DOHH2 (cell line): ENCODE measurements around the gene LAMA2.

Experiments used
- H3F3A ChIP-seq: fragments of 200-600 bp; sonication (generic), shearing (Covaris generic); 2 replicates; pipeline ENCODE4 v1.6.0; 2016; ENCODE audit warnings: antibody characterized with exemption, mild to moderate bottlenecking; ENCODE audit not compliant: control insufficient read depth, insufficient read depth
- H3K27ac ChIP-seq: fragments of 200-600 bp; sonication (generic); 2 replicates; pipeline ENCODE4 v1.5.1; 2014; ENCODE audit warnings: low read depth, mild to moderate bottlenecking, low read length, moderate library complexity
- H3K27me3 ChIP-seq: fragments of 200-600 bp; sonication (generic); 2 replicates; pipeline ENCODE4 v1.6.1; 2014; ENCODE audit warnings: mild to moderate bottlenecking, low read length, mixed read lengths; ENCODE audit not compliant: control insufficient read depth
- H3K36me3 ChIP-seq: fragments of 200-600 bp; sonication (generic); 2 replicates; pipeline ENCODE4 v1.6.1; 2014; ENCODE audit warnings: mild to moderate bottlenecking, low read length, moderate library complexity, mixed read lengths; ENCODE audit not compliant: control insufficient read depth
- H3K4me1 ChIP-seq: fragments of 200-600 bp; sonication (generic); 2 replicates; pipeline ENCODE4 v1.6.1; 2014; ENCODE audit warnings: mild to moderate bottlenecking, low read length, mixed read lengths; ENCODE audit not compliant: control insufficient read depth
- H3K4me2 ChIP-seq: fragments of 200-600 bp; sonication (generic); 2 replicates; pipeline ENCODE4 v1.6.0; 2014; ENCODE audit warnings: mild to moderate bottlenecking, low read length, moderate library complexity
- H3K4me3 ChIP-seq: fragments of 200-600 bp; sonication (generic); 2 replicates; pipeline ENCODE4 v1.5.1; 2014; ENCODE audit warnings: mild to moderate bottlenecking, low read length, mixed read lengths
- H3K79me2 ChIP-seq: fragments of 200-600 bp; sonication (generic); 2 replicates; pipeline ENCODE4 v1.6.1; 2014; ENCODE audit warnings: mild to moderate bottlenecking, low read length, mixed read lengths; ENCODE audit not compliant: control insufficient read depth
- H3K9me2 ChIP-seq: fragments of 200-600 bp; sonication (generic); replicated peaks from 2 replicates; pipeline ENCODE4 v1.6.1; 2014; ENCODE audit warnings: mild to moderate bottlenecking, low read length, mixed read lengths; ENCODE audit not compliant: control insufficient read depth
- H3K9me3 ChIP-seq: fragments of 200-600 bp; sonication (generic); 2 replicates; pipeline ENCODE4 v1.6.1; 2014; ENCODE audit warnings: antibody characterized with exemption, low read length, mixed read lengths; ENCODE audit not compliant: control insufficient read depth, insufficient read depth
- H4K20me1 ChIP-seq: fragments of 200-600 bp; sonication (generic); 2 replicates; pipeline ENCODE4 v1.6.0; 2014; ENCODE audit warnings: low read depth, mild to moderate bottlenecking, antibody characterized with exemption, low read length, moderate library complexity; ENCODE audit not compliant: control insufficient read depth, insufficient read depth
- EZH2phosphoT487 ChIP-seq: fragments of 200-600 bp; sonication (generic); IDR thresholded peaks from 2 replicates; pipeline ENCODE4 v1.6.1; 2017; ENCODE audit warnings: borderline replicate concordance, mild to moderate bottlenecking, antibody characterized with exemption, low read length, moderate library complexity, mixed read lengths
- TF ChIP-seq, protein P1 (sequence below): fragments of 200-600 bp; sonication (generic); IDR thresholded peaks from one replicate; pipeline ENCODE4 v1.5.1; 2014; ENCODE audit warnings: antibody characterized with exemption, mild to moderate bottlenecking, low read depth, low read length; ENCODE audit not compliant: poor library complexity, severe bottlenecking

The LAMA2 gene

DNA sequence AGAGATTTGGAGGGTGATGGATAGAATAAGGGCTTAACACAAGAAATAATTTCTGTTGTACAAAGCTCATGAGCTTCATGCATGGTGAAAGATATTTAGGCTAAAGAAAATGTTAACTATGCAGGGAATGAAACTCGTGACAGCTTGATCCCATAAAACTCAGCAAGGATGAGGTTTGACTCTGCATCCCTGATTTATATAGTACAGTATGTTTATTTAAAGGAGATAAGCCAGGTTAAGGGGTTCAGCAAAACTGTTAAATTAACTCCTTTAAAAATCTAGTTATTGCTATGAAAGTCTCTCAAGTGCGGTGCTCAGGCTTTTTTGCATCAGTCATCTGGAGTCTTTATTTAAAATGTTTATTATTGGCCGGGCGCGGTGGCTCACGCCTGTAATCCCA is 326.4 kb downstream of the LAMA2 start:
- Histone ChIP-seq H3K9me2 (no peaks in the 10 kb centered on the region), H3K36me3 (no peaks in the 10 kb centered on the region), H3K27me3 (no peaks in the 10 kb centered on the region), H4K20me1 (no peaks in the 10 kb centered on the region), H3K9me3 (no peaks in the 10 kb centered on the region), H3K79me2 (no peaks in the 10 kb centered on the region), H3K27ac (no peak overlapping the region), H3K4me1 (no peaks in the 10 kb centered on the region), H3K4me2 (no peak overlapping the region), H3F3A (no peaks in the 10 kb centered on the region), H3K4me3 (no peak overlapping the region)
- TF ChIP-seq, protein P1, sequence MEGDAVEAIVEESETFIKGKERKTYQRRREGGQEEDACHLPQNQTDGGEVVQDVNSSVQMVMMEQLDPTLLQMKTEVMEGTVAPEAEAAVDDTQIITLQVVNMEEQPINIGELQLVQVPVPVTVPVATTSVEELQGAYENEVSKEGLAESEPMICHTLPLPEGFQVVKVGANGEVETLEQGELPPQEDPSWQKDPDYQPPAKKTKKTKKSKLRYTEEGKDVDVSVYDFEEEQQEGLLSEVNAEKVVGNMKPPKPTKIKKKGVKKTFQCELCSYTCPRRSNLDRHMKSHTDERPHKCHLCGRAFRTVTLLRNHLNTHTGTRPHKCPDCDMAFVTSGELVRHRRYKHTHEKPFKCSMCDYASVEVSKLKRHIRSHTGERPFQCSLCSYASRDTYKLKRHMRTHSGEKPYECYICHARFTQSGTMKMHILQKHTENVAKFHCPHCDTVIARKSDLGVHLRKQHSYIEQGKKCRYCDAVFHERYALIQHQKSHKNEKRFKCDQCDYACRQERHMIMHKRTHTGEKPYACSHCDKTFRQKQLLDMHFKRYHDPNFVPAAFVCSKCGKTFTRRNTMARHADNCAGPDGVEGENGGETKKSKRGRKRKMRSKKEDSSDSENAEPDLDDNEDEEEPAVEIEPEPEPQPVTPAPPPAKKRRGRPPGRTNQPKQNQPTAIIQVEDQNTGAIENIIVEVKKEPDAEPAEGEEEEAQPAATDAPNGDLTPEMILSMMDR: no peak
- no peak for TF ChIP-seq EZH2phosphoT487

DNA sequence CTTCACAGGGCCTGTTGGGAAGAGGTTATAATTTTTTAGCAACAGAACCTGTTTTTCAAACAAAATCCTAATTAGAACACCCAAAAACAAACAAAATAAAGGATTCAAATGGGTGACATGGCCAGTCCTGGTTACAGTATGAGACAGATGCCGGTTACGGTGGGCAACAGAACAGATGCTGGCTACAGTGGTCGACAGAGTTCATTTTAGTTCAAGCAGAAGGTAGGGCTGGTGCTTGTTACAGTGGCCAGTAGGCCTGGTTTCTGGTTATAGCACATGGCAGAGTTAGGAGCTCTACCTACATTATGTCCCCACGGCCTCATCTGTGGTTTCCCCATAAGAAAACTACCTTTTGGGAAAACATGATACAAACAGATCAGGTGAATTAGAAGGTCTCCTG is 327.7 kb downstream of the LAMA2 start:
- H3K27me3 ChIP-seq: no peaks in the 10 kb centered on the region
- H3K9me2 ChIP-seq: no peaks in the 10 kb centered on the region
- H3K4me2 ChIP-seq: no peak overlapping the region
- H4K20me1 ChIP-seq: no peaks in the 10 kb centered on the region
- no peaks in the 10 kb centered on the region for H3F3A ChIP-seq
- H3K27ac ChIP-seq: no peak overlapping the region
- no peaks in the 10 kb centered on the region for H3K79me2 ChIP-seq
- TF ChIP-seq EZH2phosphoT487: no peak
- TF ChIP-seq, protein P1: no peak
- H3K4me1 ChIP-seq: no peaks in the 10 kb centered on the region
- H3K9me3 ChIP-seq: no peaks in the 10 kb centered on the region
- no peaks in the 10 kb centered on the region for H3K36me3 ChIP-seq
- H3K4me3 ChIP-seq: no peak overlapping the region

DNA sequence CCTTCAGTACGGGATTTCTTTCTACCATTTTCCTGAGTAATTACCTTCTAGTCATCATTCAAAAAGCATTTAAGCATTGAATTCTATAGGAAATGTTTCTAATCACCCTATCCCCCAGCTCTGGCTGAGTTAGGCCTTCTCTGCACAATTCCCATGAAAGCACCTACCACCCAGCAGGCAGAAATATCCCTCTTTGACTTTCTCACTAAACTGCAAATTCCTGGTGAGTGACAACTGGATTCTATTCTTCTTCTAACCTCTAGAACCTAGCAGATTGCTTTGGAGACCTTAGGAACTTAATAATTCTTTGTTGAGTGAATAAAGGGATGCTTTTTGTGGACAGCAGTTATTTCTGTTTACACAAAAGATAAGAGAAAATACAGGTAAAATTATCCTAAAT is 328.7 kb downstream of the LAMA2 start:
- Histone ChIP-seq H3K9me2 (no peaks in the 10 kb centered on the region), H3K36me3 (no peaks in the 10 kb centered on the region), H3K4me2 (no peak overlapping the region), H3K79me2 (no peaks in the 10 kb centered on the region), H3K9me3 (no peaks in the 10 kb centered on the region), H3K27ac (no peak overlapping the region), H4K20me1 (no peaks in the 10 kb centered on the region), H3K4me3 (no peak overlapping the region), H3K27me3 (no peaks in the 10 kb centered on the region), H3K4me1 (no peaks in the 10 kb centered on the region), H3F3A (no peaks in the 10 kb centered on the region)
- TF ChIP-seq, protein P1: no peak
- TF ChIP-seq EZH2phosphoT487: no peak

DNA sequence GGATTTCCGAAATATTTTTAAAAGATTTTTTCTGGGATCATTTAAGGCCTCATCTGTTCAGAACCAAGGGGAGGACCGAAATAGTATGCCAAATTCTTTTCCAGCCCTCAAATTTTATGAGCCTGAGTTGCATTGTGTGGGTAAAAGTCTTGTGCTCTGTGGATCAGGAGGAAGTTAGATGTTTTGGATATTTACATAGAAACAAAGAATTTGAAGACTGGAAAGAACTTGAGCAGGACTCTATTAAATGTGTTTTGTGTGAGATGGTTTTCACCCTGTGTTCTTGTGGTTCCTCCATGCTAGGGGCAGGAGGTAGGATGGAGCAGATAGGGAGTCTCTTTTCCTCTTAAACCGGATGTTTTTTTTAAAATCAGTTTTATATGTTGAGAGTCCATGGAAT is 329.1 kb downstream of the LAMA2 start:
- no peaks in the 10 kb centered on the region for H3K36me3 ChIP-seq
- no peaks in the 10 kb centered on the region for H4K20me1 ChIP-seq
- no peaks in the 10 kb centered on the region for H3K4me1 ChIP-seq
- no peak for TF ChIP-seq EZH2phosphoT487
- TF ChIP-seq, protein P1: no peak
- H3K27me3 ChIP-seq: no peaks in the 10 kb centered on the region
- H3K9me3 ChIP-seq: no peaks in the 10 kb centered on the region
- no peak overlapping the region for H3K27ac ChIP-seq
- H3K9me2 ChIP-seq: no peaks in the 10 kb centered on the region
- H3K4me3 ChIP-seq: no peak overlapping the region
- no peaks in the 10 kb centered on the region for H3K79me2 ChIP-seq
- H3K4me2 ChIP-seq: no peak overlapping the region
- H3F3A ChIP-seq: no peaks in the 10 kb centered on the region
